OCI-LY3 (cell line): ENCODE results near the gene ADAM10.

Experiments
- H2AFZ ChIP-seq: fragments of 200-600, 300-600 bp; shearing (Covaris generic); 2 replicates; pipeline ENCODE4 v1.6.0; 2014; ENCODE audit warnings: antibody characterized with exemption, low read depth, low read length
- H3K27ac ChIP-seq: fragments of 200-600, 300-600 bp; sonication (generic); 2 replicates; pipeline ENCODE4 v1.5.1; 2014; ENCODE audit warnings: mild to moderate bottlenecking, low read length, moderate library complexity, mixed read lengths
- H3K27me3 ChIP-seq: fragments of 200-600, 300-600 bp; sonication (generic); 2 replicates; pipeline ENCODE4 v1.6.1; 2014; ENCODE audit warnings: low read depth, low read length, mixed read lengths
- H3K36me3 ChIP-seq: fragments of 200-600, 300-600 bp; sonication (generic); replicated peaks from 2 replicates; pipeline ENCODE3; 2014; ENCODE audit warnings: low read depth, low read length, mixed read lengths
- H3K4me1 ChIP-seq: fragments of 300-600, 200-600 bp; sonication (generic); 2 replicates; pipeline ENCODE4 v1.6.1; 2014; ENCODE audit warnings: low read length, mixed read lengths
- H3K4me2 ChIP-seq: fragments of 200-600, 300-600 bp; sonication (generic); 2 replicates; pipeline ENCODE4 v1.6.1; 2014; ENCODE audit warnings: low read length, mixed read lengths
- H3K4me3 ChIP-seq: fragments of 300-600, 200-600 bp; sonication (generic); 2 replicates; pipeline ENCODE4 v1.5.1; 2014; ENCODE audit warnings: antibody characterized with exemption, mild to moderate bottlenecking, low read length, moderate library complexity
- H3K79me2 ChIP-seq: fragments of 300-600, 200-600 bp; shearing (Covaris generic); 2 replicates; pipeline ENCODE4 v1.6.1; 2014; ENCODE audit warnings: mild to moderate bottlenecking, low read length, mixed read lengths
- H3K9ac ChIP-seq: fragments of 300-600, 200-600 bp; shearing (Covaris generic); 2 replicates; pipeline ENCODE4 v1.6.0; 2014; ENCODE audit warnings: mild to moderate bottlenecking, low read length, moderate library complexity
- H3K9me3 ChIP-seq: fragments of 200-600, 300-600 bp; shearing (Covaris generic); 2 replicates; pipeline ENCODE4 v1.6.1; 2014; ENCODE audit warnings: low read length, mixed read lengths; ENCODE audit not compliant: insufficient read depth
- H4K20me1 ChIP-seq: fragments of 200-600, 300-600 bp; sonication (generic); 2 replicates; pipeline ENCODE4 v1.6.1; 2016; ENCODE audit warnings: low read length, mixed read lengths; ENCODE audit not compliant: insufficient read depth
- CTCF ChIP-seq: fragments of 200-600, 300-600 bp; sonication (generic); IDR thresholded peaks from 2 replicates; pipeline ENCODE4 v1.5.1; 2014; ENCODE audit warnings: antibody characterized with exemption, low read length, low read depth
- EZH2phosphoT487 ChIP-seq: fragments of 200-600 bp; shearing (Covaris generic); IDR thresholded peaks from 2 replicates; pipeline ENCODE4 v1.6.1; 2018; ENCODE audit warnings: antibody characterized with exemption, mixed run types, low read depth

Gene ADAM10

GRCh38 chr15:58749532-58750337, at the start of gene ADAM10:
Gene ADAM10 (minus strand): TSS chr15:58749707. CDS start chr15:58749534, 173 bp downstream.
- Histone ChIP-seq H3K4me1 (peaks cover 18% of the 10 kb centered on the region), H3K4me3 (peak within 1 kb of the TSS; percentile 91), H4K20me1 (peaks cover 35% of the 10 kb centered on the region), H3K9ac (peak within 1 kb of the TSS; percentile 81), H3K9me3 (no peaks in the 10 kb centered on the region), H2AFZ (peak within 1 kb of the TSS; percentile 96), H3K79me2 (peaks cover 48% of the 10 kb centered on the region), H3K4me2 (peak within 1 kb of the TSS; percentile 96), H3K27me3 (0 out of 2 replicates have a peak, but pooled peaks cover 4% of the 10 kb centered on the region), H3K36me3 (no peaks in the 10 kb centered on the region), H3K27ac (peak within 1 kb of the TSS; percentile 71)
- TF ChIP-seq EZH2phosphoT487 (no peak), CTCF (no peak; the same call in 1 of the 2 replicates)

- no peaks in the 10 kb centered on the region for H3K36me3 ChIP-seq
- no peaks in the 10 kb centered on the region for H4K20me1 ChIP-seq
- no peak overlapping the region for H3K4me3 ChIP-seq
- no peaks in the 10 kb centered on the region for H3K79me2 ChIP-seq
- H3K9me3 ChIP-seq, result no peaks in the 10 kb centered on the region
- H2AFZ ChIP-seq, result no peak overlapping the region
- TF ChIP-seq EZH2phosphoT487, result no peak
- no peak for TF ChIP-seq CTCF
- no peaks in the 10 kb centered on the region for H3K27me3 ChIP-seq
- no peak overlapping the region for H3K27ac ChIP-seq
- no peaks in the 10 kb centered on the region for H3K4me1 ChIP-seq
- H3K4me2 ChIP-seq, result no peak overlapping the region
- H3K9ac ChIP-seq, result no peak overlapping the region
Observed at GRCh38 chr15:58797505-58797904, 48.0 kb upstream of the ADAM10 start.

- TF ChIP-seq EZH2phosphoT487, result no peak
- no peak for TF ChIP-seq CTCF
- H3K79me2 ChIP-seq, result no peaks in the 10 kb centered on the region
- H2AFZ ChIP-seq, result no peak overlapping the region
- H3K9ac ChIP-seq, result no peak overlapping the region
- H3K36me3 ChIP-seq, result no peaks in the 10 kb centered on the region
- no peak overlapping the region for H3K4me3 ChIP-seq
- no peaks in the 10 kb centered on the region for H4K20me1 ChIP-seq
- H3K4me2 ChIP-seq, result no peak overlapping the region
- H3K27ac ChIP-seq, result no peak overlapping the region
- no peaks in the 10 kb centered on the region for H3K9me3 ChIP-seq
- H3K27me3 ChIP-seq, result no peaks in the 10 kb centered on the region
- H3K4me1 ChIP-seq, result no peaks in the 10 kb centered on the region
Observed at GRCh38 chr15:58795825-58796224, 46.3 kb upstream of the ADAM10 start.

GRCh38 chr15:58793862-58794261, 44.4 kb upstream of the ADAM10 start:
- H3K4me1 ChIP-seq, result no peaks in the 10 kb centered on the region
- H3K27me3 ChIP-seq, result no peaks in the 10 kb centered on the region
- no peaks in the 10 kb centered on the region for H3K9me3 ChIP-seq
- no peak overlapping the region for H3K4me2 ChIP-seq
- H3K9ac ChIP-seq, result no peak overlapping the region
- no peak overlapping the region for H2AFZ ChIP-seq
- no peaks in the 10 kb centered on the region for H3K79me2 ChIP-seq
- H3K36me3 ChIP-seq, result no peaks in the 10 kb centered on the region
- no peaks in the 10 kb centered on the region for H4K20me1 ChIP-seq
- no peak for TF ChIP-seq CTCF
- no peak for TF ChIP-seq EZH2phosphoT487
- H3K4me3 ChIP-seq, result no peak overlapping the region
- no peak overlapping the region for H3K27ac ChIP-seq
